Midbrain (tissue), 1 donor: ENCODE measurements around the gene FN1.
"Not testable (repeated sequence)": the region's sequence is repeated elsewhere in the genome, so short reads cannot be mapped to it uniquely, and the experiment has no call there.

Experiments used
- DNase-seq: peaks from one replicate; lab custom pipeline; 2025; lab: John Stamatoyannopoulos, UW

The FN1 gene

GRCh38 chr2:215422676-215423075 is 13.2 kb downstream of the FN1 start:
- no peak for DNase-seq

- no peak for DNase-seq
Observed at GRCh38 chr2:215421859-215422461, 13.9 kb downstream of the FN1 start.

GRCh38 chr2:215420471-215420935 is 15.4 kb downstream of the FN1 start:
- DNase-seq = no peak

GRCh38 chr2:215419769-215420470 is 15.9 kb downstream of the FN1 start:
- DNase-seq = no peak

- DNase-seq = no peak
Observed at GRCh38 chr2:215419113-215419512, 16.8 kb downstream of the FN1 start.

GRCh38 chr2:215418064-215418963 is 17.6 kb downstream of the FN1 start:
- no peak for DNase-seq

GRCh38 chr2:215417400-215417951 is 18.4 kb downstream of the FN1 start:
- no peak for DNase-seq

- no peak for DNase-seq
Observed at GRCh38 chr2:215416656-215417055, 19.2 kb downstream of the FN1 start.

GRCh38 chr2:215415820-215416577 is 19.9 kb downstream of the FN1 start:
- no peak for DNase-seq

GRCh38 chr2:215415218-215415617 is 20.6 kb downstream of the FN1 start:
- no peak for DNase-seq

GRCh38 chr2:215414674-215415073 is 21.2 kb downstream of the FN1 start:
- DNase-seq = no peak

GRCh38 chr2:215413974-215414373 is 21.9 kb downstream of the FN1 start:
- no peak for DNase-seq

GRCh38 chr2:215413484-215413777 is 22.4 kb downstream of the FN1 start:
- no peak for DNase-seq

- no peak for DNase-seq
Observed at GRCh38 chr2:215411941-215412743, 23.7 kb downstream of the FN1 start.

- no peak for DNase-seq
Observed at GRCh38 chr2:215410932-215411285, 25.0 kb downstream of the FN1 start.

- DNase-seq = not testable (repeated sequence)
Observed at GRCh38 chr2:215410181-215410931, 25.5 kb downstream of the FN1 start.

- no peak for DNase-seq
Observed at GRCh38 chr2:215409331-215410127, 26.3 kb downstream of the FN1 start.

GRCh38 chr2:215408441-215408840 is 27.4 kb downstream of the FN1 start:
- DNase-seq = not testable (repeated sequence)

- DNase-seq = no peak
Observed at GRCh38 chr2:215407590-215408264, 28.1 kb downstream of the FN1 start.
